ENCODE data around the gene ATP5MG. TPM values are rescaled to one million over a fixed set of nuclear protein-coding genes. Genes with fewer than 3 reads are reported as not detected.

ATP5MG gene
- total and polyA plus RNA-seq, 2 donors (not counting 1 experiment from before 2014, with no cell fraction given) = 118 to 142 TPM

GRCh38 chr11:118364956-118365615 is 36.3 kb upstream of the ATP5MG start:
- TF ChIP-seq EZH2 (IDR thresholded peaks at IDR 0.05; ENCODE audit: borderline replicate concordance, insufficient read depth, low read depth, low read length, poor library complexity, severe bottlenecking) = no peak
- TF ChIP-seq, protein P1, sequence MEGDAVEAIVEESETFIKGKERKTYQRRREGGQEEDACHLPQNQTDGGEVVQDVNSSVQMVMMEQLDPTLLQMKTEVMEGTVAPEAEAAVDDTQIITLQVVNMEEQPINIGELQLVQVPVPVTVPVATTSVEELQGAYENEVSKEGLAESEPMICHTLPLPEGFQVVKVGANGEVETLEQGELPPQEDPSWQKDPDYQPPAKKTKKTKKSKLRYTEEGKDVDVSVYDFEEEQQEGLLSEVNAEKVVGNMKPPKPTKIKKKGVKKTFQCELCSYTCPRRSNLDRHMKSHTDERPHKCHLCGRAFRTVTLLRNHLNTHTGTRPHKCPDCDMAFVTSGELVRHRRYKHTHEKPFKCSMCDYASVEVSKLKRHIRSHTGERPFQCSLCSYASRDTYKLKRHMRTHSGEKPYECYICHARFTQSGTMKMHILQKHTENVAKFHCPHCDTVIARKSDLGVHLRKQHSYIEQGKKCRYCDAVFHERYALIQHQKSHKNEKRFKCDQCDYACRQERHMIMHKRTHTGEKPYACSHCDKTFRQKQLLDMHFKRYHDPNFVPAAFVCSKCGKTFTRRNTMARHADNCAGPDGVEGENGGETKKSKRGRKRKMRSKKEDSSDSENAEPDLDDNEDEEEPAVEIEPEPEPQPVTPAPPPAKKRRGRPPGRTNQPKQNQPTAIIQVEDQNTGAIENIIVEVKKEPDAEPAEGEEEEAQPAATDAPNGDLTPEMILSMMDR (IDR thresholded peaks at IDR 0.05) = no peak
- ChIA-PET CTCF (interaction anchor here (0.7 to 2.6 kb wide), 4 partner anchors 12 to 982 kb away, joined by 3 to 8 read pairs (median 6); no protein-coding TSS in a partner anchor), POLR2A (no interaction called here)
- H3K9ac ChIP-seq (ENCODE audit: low read length) = no peak overlapping the region
- no peak overlapping the region for H3K27ac ChIP-seq (ENCODE audit: low read length in 2 of 2)
- WGBS (ENCODE audit: insufficient coverage) = 100% methylated on average over 1 of the region's 3 CpGs
- H3K9me3 ChIP-seq (ENCODE audit: control extremely low read depth in 1 of 3, control insufficient read depth in 2 of 3, insufficient read depth in 1 of 3, low read length in 2 of 3) = no peaks in the 10 kb centered on the region
- no peak overlapping the region for H3K4me3 ChIP-seq (ENCODE audit: control extremely low read depth in 1 of 5, extremely low read depth in 1 of 5, insufficient read depth in 1 of 5, low read depth in 2 of 5, low read length in 4 of 5)
- H3K36me3 ChIP-seq (replicated peaks in 1 of 2; ENCODE audit: control extremely low read depth in 1 of 2, control insufficient read depth in 1 of 2, extremely low read depth in 1 of 2, insufficient read depth in 2 of 2, low read length in 1 of 2) = peaks cover 8 to 59% of the 10 kb centered on the region in 2 experiments
- Mint-ChIP-seq H3K27me3 (no peaks in the 10 kb centered on the region), H3K4me3 (no peak overlapping the region), H3K4me1 (peaks cover 27% of the 10 kb centered on the region), H3K27ac (no peak overlapping the region), H3K9me3 (ENCODE audit: insufficient read depth) (no peaks in the 10 kb centered on the region)
- peaks cover 12 to 14% of the 10 kb centered on the region in 2 donors for H3K4me1 ChIP-seq (ENCODE audit: control insufficient read depth in 2 of 2, insufficient read depth in 2 of 2, low read length in 2 of 2)
- ATAC-seq (ENCODE audit: low read depth) = no peak
- no peak for DNase-seq
- peaks cover 21% of the 10 kb centered on the region for H4K20me1 ChIP-seq (ENCODE audit: control insufficient read depth, insufficient read depth, low read length, poor library complexity, severe bottlenecking)
- no peaks in the 10 kb centered on the region for H3K27me3 ChIP-seq (replicated peaks in 1 of 4; ENCODE audit: control extremely low read depth in 1 of 4, control insufficient read depth in 3 of 4, insufficient read depth in 4 of 4, low read length in 3 of 4)
- H3K79me2 ChIP-seq (ENCODE audit: control insufficient read depth, insufficient read depth, low read length) = peaks cover 59% of the 10 kb centered on the region
- intact Hi-C loops (cut with micrococcal nuclease) = no loop called here
- no peak overlapping the region for H2AFZ ChIP-seq (ENCODE audit: insufficient read depth, low read depth, low read length, poor library complexity, severe bottlenecking)
- no peak overlapping the region for H3K4me2 ChIP-seq (replicated peaks; ENCODE audit: low read depth, low read length, poor library complexity, severe bottlenecking)

GRCh38 chr11:118366287-118366686 is 35.1 kb upstream of the ATP5MG start:
- WGBS (ENCODE audit: insufficient coverage) = 90% methylated on average over 1 of the region's 1 CpG
- no peak for TF ChIP-seq EZH2 (IDR thresholded peaks at IDR 0.05; ENCODE audit: borderline replicate concordance, insufficient read depth, low read depth, low read length, poor library complexity, severe bottlenecking)
- TF ChIP-seq, protein P1 (IDR thresholded peaks at IDR 0.05) = no peak
- DNase-seq = no peak
- H3K9me3 Mint-ChIP-seq (ENCODE audit: insufficient read depth) = no peaks in the 10 kb centered on the region
- no peak overlapping the region for H3K4me3 ChIP-seq (ENCODE audit: control extremely low read depth in 1 of 5, extremely low read depth in 1 of 5, insufficient read depth in 1 of 5, low read depth in 2 of 5, low read length in 4 of 5)
- H3K4me2 ChIP-seq (replicated peaks; ENCODE audit: low read depth, low read length, poor library complexity, severe bottlenecking) = no peak overlapping the region
- POLR2A ChIA-PET = no interaction called here
- peaks cover 20% of the 10 kb centered on the region for H3K4me1 Mint-ChIP-seq
- H4K20me1 ChIP-seq (ENCODE audit: control insufficient read depth, insufficient read depth, low read length, poor library complexity, severe bottlenecking) = peaks cover 21% of the 10 kb centered on the region
- no peak overlapping the region for H3K27ac Mint-ChIP-seq
- H3K27me3 Mint-ChIP-seq = no peaks in the 10 kb centered on the region
- H3K79me2 ChIP-seq (ENCODE audit: control insufficient read depth, insufficient read depth, low read length) = peaks cover 47% of the 10 kb centered on the region
- H3K9ac ChIP-seq (ENCODE audit: low read length) = no peak overlapping the region
- H3K4me3 Mint-ChIP-seq = no peak overlapping the region
- peaks cover 2 to 5% of the 10 kb centered on the region in 2 donors for H3K4me1 ChIP-seq (ENCODE audit: control insufficient read depth in 2 of 2, insufficient read depth in 2 of 2, low read length in 2 of 2)
- H3K9me3 ChIP-seq (ENCODE audit: control extremely low read depth in 1 of 3, control insufficient read depth in 2 of 3, insufficient read depth in 1 of 3, low read length in 2 of 3) = no peaks in the 10 kb centered on the region
- no peak overlapping the region for H2AFZ ChIP-seq (ENCODE audit: insufficient read depth, low read depth, low read length, poor library complexity, severe bottlenecking)
- CTCF ChIA-PET = interaction anchor here (0.6 to 2.6 kb wide), 2 partner anchors 12 to 122 kb away, joined by 3 to 7 read pairs; no protein-coding TSS in a partner anchor
- ATAC-seq (ENCODE audit: low read depth) = no peak
- intact Hi-C loops (cut with micrococcal nuclease) = no loop called here
- no peaks in the 10 kb centered on the region for H3K27me3 ChIP-seq (replicated peaks in 1 of 4; ENCODE audit: control extremely low read depth in 1 of 4, control insufficient read depth in 3 of 4, insufficient read depth in 4 of 4, low read length in 3 of 4)
- H3K27ac ChIP-seq (ENCODE audit: low read length in 2 of 2) = no peak overlapping the region
- peaks cover 8 to 71% of the 10 kb centered on the region in 2 experiments for H3K36me3 ChIP-seq (replicated peaks in 1 of 2; ENCODE audit: control extremely low read depth in 1 of 2, control insufficient read depth in 1 of 2, extremely low read depth in 1 of 2, insufficient read depth in 2 of 2, low read length in 1 of 2)
